HG03460 (cell line): ENCODE results near the gene CNIH4.
"Not testable (repeated sequence)": the region's sequence is repeated elsewhere in the genome, so short reads cannot be mapped to it uniquely, and the experiment has no call there.

Experiments
- ATAC-seq: cut with Tn5 transposase; IDR thresholded peaks from one replicate; pipeline ENCODE4 v1.9.1; 2021; ENCODE audit not compliant: unreplicated experiment

CNIH4 gene

GRCh38 chr1:224348137-224348536, 8.5 kb upstream of the CNIH4 start:
- ATAC-seq, result no peak

- ATAC-seq, result not testable (repeated sequence)
These were observed 7.0 kb upstream of the CNIH4 start for GRCh38 chr1:224349716-224350115.

- ATAC-seq, result not testable (repeated sequence)
These were observed 4.1 kb upstream of the CNIH4 start for GRCh38 chr1:224352436-224353085.

GRCh38 chr1:224353975-224354925, 2.4 kb upstream of the CNIH4 start:
- ATAC-seq, result no peak

GRCh38 chr1:224357626-224358124, 996 bp downstream of the CNIH4 start:
- no peak for ATAC-seq

- no peak for ATAC-seq
These were observed 1.6 kb downstream of the CNIH4 start for GRCh38 chr1:224358237-224358636.

- no peak for ATAC-seq
These were observed 2.5 kb downstream of the CNIH4 start for GRCh38 chr1:224359207-224359606.

- ATAC-seq, result peak; percentile 66
These were observed 11.7 kb downstream of the CNIH4 start for GRCh38 chr1:224368409-224368808.

- no peak for ATAC-seq
These were observed 16.4 kb downstream of the CNIH4 start for GRCh38 chr1:224373008-224373590.

GRCh38 chr1:224375059-224375458, 18.4 kb downstream of the CNIH4 start:
- no peak for ATAC-seq

GRCh38 chr1:224377676-224378006, 21.0 kb downstream of the CNIH4 start:
- ATAC-seq, result peak; percentile 61

- peak; percentile 47 for ATAC-seq
These were observed 22.4 kb downstream of the CNIH4 start for GRCh38 chr1:224378855-224379631.

- peak; percentile 66 for ATAC-seq
These were observed 23.3 kb downstream of the CNIH4 start for GRCh38 chr1:224380003-224380402.

GRCh38 chr1:224381880-224382548, 25.3 kb downstream of the CNIH4 start:
- ATAC-seq, result no peak

GRCh38 chr1:224383218-224383617, 26.5 kb downstream of the CNIH4 start:
- no peak for ATAC-seq

- no peak for ATAC-seq
These were observed 30.7 kb downstream of the CNIH4 start for GRCh38 chr1:224387302-224387912.

- ATAC-seq, result no peak
These were observed 31.3 kb downstream of the CNIH4 start for GRCh38 chr1:224387943-224388342.

- ATAC-seq, result no peak
These were observed 33.8 kb downstream of the CNIH4 start for GRCh38 chr1:224390517-224390916.

GRCh38 chr1:224392411-224393249, 36.0 kb downstream of the CNIH4 start:
- ATAC-seq, result no peak
